Progenitor cell of endocrine pancreas (in vitro differentiated cells): ENCODE results near the gene KCNA5. TPM values are rescaled to one million over a fixed set of nuclear protein-coding genes. Genes with fewer than 3 reads are reported as not detected.

Source experiments
- DNase-seq: peaks from one replicate; pipeline ENCODE4 v3.0.0; 2021; ENCODE audit warnings: low spot score; ENCODE audit not compliant: unreplicated experiment
- H3K27ac Mint-ChIP-seq: 2 replicates; pipeline ENCODE4 v1.8.0; 2021; ENCODE audit warnings: mild to moderate bottlenecking, moderate library complexity, mixed read lengths
- H3K27me3 Mint-ChIP-seq: 2 replicates; pipeline ENCODE4 v1.8.0; 2021; ENCODE audit warnings: mixed read lengths
- H3K36me3 Mint-ChIP-seq: 2 replicates; pipeline ENCODE4 v1.8.0; 2022; ENCODE audit warnings: mixed read lengths; ENCODE audit not compliant: insufficient read depth
- H3K4me1 Mint-ChIP-seq: 2 replicates; pipeline ENCODE4 v1.8.0; 2021; ENCODE audit warnings: low read depth, mixed read lengths
- H3K4me3 Mint-ChIP-seq: 2 replicates; pipeline ENCODE4 v1.8.0; 2021; ENCODE audit warnings: low read depth, mild to moderate bottlenecking, moderate library complexity, mixed read lengths
- H3K9me3 Mint-ChIP-seq: 2 replicates; pipeline ENCODE4 v1.8.0; 2021; ENCODE audit warnings: low read depth, mixed read lengths
- CTCF ChIP-seq: fragments of 200-600 bp; sonication (generic); IDR thresholded peaks from one replicate; pipeline ENCODE4 v1.5.0; 2021; ENCODE audit warnings: antibody characterized with exemption, mild to moderate bottlenecking; ENCODE audit not compliant: unreplicated experiment
- total RNA-seq: library from RNA; stranded (reverse); gene quantifications from 2 replicates; pipeline ENCODE4 v1.2.1, GENCODE V29; 2021

The KCNA5 gene
- total RNA-seq, 1 donor from 2014 or later = 0.72 TPM

- Mint-ChIP-seq H3K4me3 (no peak overlapping the region), H3K36me3 (peaks cover 1% of the 10 kb centered on the region), H3K27me3 (peaks cover 82% of the 10 kb centered on the region)
Observed at GRCh38 chr12:5047729-5048128, 4.0 kb downstream of the KCNA5 start.

GRCh38 chr12:5050542-5050941, 6.9 kb downstream of the KCNA5 start:
- DNase-seq = no peak
- Mint-ChIP-seq H3K9me3 (no peaks in the 10 kb centered on the region), H3K27ac (no peak overlapping the region), H3K36me3 (no peaks in the 10 kb centered on the region), H3K27me3 (peaks cover 74% of the 10 kb centered on the region), H3K4me1 (no peaks in the 10 kb centered on the region), H3K4me3 (no peak overlapping the region)
- TF ChIP-seq CTCF = no peak

More at GRCh38 chr12:5047729-5048128, 4.0 kb downstream of the KCNA5 start:
- Mint-ChIP-seq H3K4me1 (no peaks in the 10 kb centered on the region), H3K9me3 (peaks cover 5% of the 10 kb centered on the region), H3K27ac (no peak overlapping the region)
- no peak for TF ChIP-seq CTCF
- no peak for DNase-seq

- no peak overlapping the region for H3K4me3 Mint-ChIP-seq
- DNase-seq = no peak
- peaks cover 67% of the 10 kb centered on the region for H3K27me3 Mint-ChIP-seq
- no peak overlapping the region for H3K27ac Mint-ChIP-seq
- no peak for TF ChIP-seq CTCF
- no peaks in the 10 kb centered on the region for H3K4me1 Mint-ChIP-seq
- H3K36me3 Mint-ChIP-seq = no peaks in the 10 kb centered on the region
- no peaks in the 10 kb centered on the region for H3K9me3 Mint-ChIP-seq
Observed at GRCh38 chr12:5051334-5051733, 7.7 kb downstream of the KCNA5 start.

GRCh38 chr12:5051913-5052312, 8.2 kb downstream of the KCNA5 start:
- Mint-ChIP-seq H3K27ac (no peak overlapping the region), H3K4me1 (no peaks in the 10 kb centered on the region), H3K27me3 (peaks cover 65% of the 10 kb centered on the region), H3K36me3 (no peaks in the 10 kb centered on the region), H3K4me3 (no peak overlapping the region), H3K9me3 (no peaks in the 10 kb centered on the region)
- no peak for DNase-seq
- no peak for TF ChIP-seq CTCF

GRCh38 chr12:5052348-5052747, 8.7 kb downstream of the KCNA5 start:
- Mint-ChIP-seq H3K27ac (no peak overlapping the region), H3K9me3 (no peaks in the 10 kb centered on the region), H3K27me3 (peaks cover 65% of the 10 kb centered on the region), H3K36me3 (no peaks in the 10 kb centered on the region), H3K4me1 (no peaks in the 10 kb centered on the region), H3K4me3 (no peak overlapping the region)
- no peak for DNase-seq
- TF ChIP-seq CTCF = no peak
